ENCODE measurements around the gene ITPRID2.

Gene ITPRID2

DNA sequence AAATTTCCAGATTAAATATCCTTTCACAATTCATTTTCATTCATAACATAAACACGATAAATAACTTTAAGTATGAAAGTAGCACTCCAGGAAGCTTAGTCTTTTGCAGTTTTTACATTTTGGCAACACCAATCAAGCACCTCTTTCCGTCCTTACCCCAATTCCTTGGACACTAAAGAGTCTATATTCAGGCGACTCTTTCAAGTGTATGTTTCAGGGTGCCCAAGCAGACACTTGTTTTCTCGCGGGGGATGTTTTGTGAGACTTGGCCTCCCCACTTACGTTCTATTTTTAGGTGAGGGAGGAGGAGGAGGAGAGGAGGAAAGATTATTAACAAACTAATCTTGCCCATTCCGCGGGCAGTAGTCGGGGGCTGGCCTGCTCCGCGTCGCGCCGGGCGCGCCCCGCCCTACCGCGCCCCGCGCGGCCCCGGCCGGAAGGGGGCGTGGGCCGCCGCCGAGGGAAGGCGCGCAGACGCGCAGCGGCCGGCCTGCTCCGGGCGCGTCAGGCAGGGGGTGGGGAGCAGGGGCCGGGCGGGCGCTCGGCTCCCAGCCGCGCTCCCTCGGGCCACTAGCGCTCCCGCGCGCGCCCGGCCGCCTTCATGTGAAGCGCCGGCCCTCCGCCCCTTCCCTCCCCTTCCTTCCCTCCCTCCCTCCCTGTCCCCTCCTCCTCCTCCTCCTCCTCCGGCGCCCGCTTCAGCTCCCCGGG is at the start of gene ITPRID2:
ITPRID2 (plus strand) TSS at position 473 of the 708 bp plus-strand sequence. CDS start 337 bp downstream, outside the sequence.
- DNase-seq (ENCODE audit: low spot score), result peak; percentile 92

DNA sequence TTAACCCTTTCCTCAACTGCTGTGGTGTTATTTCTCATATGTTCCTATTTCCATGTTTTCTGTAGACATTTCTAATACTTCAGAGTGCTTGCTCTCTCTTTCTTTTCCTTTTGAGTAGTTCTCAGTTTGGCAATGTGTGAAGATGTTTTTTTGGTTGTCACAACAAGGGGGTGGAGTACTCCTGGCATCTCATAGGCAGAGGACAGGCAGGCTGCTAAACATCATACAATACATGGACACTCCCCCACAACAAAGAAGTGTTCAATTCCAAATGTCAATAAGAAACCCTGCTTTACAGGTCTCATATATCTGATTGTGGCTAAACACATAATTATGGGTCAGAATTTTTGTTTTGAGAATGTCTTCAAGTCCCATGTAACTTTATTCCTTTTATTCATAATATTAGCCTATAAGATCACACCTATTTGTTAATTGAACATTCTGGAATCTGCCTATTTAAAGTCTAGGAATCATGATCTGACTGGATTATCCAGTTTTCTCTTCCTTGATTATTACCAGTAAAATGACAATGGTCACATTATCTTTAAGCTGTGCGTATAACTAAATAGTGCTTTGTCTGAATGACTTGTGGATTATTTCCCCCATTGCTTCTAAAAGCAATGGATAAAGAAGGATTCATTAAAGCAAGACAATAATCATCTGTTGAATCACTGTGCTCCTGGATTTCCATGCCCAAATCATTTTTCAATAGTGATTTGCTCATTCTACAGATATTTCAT is 46.8 kb upstream of the ITPRID2 start:
- no peak for DNase-seq (ENCODE audit: low spot score)

DNA sequence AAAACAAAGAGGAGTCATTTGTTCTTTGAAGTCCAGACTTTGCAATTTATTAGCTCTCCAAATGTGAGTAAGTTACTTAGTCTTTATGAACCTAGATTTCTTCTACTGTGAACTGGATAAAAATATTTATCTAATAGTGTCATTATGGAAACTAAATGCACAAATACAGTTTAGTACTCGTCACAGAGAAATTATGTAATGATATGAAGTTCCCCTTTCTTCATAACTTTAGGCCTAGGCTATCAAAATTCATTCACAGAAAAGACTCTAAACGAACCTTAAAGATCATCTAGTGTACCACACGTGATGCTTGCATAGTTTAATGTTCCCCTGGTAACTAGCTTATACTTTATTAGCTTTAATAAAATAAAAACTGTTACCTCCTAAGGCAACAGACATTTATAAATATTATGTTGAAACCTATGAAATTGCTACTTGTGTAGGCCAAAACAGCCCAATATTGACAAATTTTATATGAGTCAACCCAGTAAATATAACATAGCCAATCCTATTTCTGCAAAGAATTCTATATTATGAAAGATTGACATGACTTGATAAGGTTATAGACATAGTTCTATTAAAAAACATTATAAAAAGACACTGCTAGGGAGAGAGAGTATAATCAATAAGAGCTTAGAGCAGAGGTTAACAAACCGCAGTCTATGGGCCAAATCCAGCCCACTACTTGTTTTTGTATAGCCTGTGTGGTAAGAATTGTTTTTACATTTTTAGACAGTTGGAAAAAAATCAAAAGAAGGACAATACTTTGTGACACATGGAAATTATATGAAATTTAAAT is 44.9 kb upstream of the ITPRID2 start:
- DNase-seq (ENCODE audit: low spot score), result no peak

DNA sequence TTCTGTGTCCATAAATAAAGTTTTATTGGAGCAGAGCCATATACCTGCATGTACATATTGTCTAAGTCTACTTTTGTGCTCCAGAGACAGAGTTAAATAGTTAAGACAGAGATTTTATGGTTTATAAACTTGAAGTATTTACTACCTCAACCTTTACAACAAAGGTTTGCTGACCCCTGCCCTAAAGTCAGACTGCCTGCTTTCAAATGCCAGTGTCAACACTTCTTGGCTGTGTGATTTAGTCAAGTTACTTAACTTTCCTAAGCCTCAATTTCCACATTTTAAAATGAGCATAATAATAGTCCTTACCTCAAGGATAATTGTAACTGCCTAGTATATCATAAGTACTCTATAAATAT is 44.4 kb upstream of the ITPRID2 start:
- no peak for DNase-seq (ENCODE audit: low spot score)

DNA sequence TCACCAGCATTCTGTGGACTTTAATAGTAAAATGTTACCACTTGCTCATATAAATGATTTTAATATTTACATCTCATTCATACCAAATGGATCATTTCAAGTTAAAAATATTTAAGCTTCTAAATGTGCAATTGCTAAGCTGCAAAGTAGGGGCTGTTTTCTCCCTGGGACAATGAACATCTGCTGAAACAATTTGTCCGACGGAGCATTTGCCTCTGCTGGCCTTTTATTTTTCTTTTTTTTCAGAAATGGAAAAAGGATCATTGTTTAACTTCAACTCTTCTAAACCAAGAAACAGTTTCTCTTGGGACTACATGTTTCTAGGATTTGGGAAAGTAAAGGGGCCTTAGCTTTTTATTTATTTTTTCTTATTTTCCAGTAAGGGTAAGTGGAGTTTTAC is 43.8 kb upstream of the ITPRID2 start:
- no peak for DNase-seq (ENCODE audit: low spot score)

DNA sequence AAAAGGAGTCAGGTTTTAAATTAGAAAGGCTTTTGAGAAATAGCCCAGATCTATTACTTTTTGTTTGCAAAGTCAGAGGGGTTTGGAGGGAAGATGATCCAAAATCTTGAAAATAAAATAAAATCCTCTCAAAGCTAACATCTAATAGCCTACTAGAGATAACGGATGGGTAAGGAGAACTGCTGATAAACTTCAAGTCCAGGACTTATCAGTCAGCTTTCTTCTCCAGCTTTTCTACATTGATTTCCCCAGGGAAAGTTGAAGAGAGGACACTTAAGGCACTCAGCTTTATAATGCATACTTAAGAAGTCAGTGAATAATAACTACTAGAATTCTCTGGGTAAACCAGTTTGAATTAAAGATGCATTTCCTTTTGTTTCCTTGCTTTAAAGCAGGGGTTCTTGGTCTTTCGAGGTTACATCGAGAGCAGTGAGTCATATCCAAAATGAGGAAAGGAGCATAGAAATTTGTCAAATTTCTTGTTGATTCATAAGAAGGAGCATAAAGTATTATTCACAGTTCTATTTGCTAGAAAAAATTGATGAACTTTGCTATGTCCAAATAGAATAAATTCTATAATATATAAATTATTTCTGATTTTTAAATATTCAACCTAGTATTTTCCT is 43.2 kb upstream of the ITPRID2 start:
- DNase-seq (ENCODE audit: low spot score), result no peak

DNA sequence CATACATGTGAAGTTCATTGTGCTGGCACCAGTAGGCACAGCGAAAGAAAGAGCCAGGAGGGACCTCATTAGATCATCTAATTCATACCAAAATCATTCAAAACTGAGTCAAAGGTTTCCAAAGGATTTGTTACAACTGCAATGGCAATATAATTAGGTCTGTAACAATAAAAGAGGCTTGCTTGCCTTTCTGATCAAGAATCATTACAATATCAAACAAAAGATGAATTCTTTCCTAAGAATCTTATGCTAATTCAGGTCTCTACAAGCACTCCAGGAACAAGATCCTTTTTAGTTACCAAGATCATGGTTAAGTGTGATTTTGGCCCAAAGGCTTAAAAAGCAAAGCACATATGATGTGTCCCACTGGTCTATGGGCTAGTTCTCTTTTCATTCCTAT is 41.9 kb upstream of the ITPRID2 start:
- DNase-seq (ENCODE audit: low spot score), result no peak

DNA sequence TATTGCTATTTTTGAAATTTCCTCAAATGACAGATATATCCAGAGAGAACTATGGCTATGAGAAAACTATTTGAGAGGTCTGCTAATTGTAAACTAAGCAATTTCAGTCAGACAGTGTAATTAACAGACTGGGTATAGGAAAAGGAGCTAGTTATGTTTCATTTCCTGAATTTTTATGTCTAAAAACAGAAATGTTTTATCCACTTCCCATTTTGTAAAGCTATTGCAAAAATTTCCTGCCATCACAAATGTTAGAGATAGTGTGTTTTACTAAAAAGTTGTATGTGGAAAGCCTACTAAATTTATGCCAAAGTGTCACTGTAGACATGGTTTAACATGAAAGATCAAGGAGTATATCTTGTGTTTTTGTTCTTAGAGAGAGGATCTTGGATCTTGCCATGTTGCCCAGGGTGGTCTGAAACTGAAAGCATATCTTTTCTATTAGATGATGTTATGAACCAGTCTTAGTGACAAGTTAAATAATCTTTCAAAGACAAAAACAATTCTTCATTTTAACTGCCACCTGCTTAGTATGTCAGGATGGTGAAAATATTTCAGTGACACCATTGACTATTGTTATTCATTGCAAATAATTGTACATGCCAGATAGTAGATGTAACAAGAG is 40.5 kb upstream of the ITPRID2 start:
- DNase-seq (ENCODE audit: low spot score), result no peak

DNA sequence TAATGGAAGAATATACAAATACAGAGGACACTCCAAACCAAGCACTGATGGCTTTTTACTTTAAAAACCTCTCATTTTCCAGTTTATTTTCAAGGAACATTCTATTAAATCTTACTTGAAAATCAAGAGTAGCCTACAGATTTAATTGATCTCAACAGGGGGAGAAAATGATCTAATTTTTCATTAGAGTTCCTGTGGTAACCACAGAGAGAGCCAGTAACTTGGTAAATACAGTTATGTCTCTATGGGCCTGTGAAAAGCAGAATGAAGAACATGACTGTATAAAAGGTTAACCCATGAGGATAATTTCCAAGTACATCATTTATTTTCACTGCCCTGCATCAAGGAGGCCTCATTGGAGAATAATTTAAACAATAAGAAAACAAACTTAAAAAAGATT is 39.8 kb upstream of the ITPRID2 start:
- no peak for DNase-seq (ENCODE audit: low spot score)

DNA sequence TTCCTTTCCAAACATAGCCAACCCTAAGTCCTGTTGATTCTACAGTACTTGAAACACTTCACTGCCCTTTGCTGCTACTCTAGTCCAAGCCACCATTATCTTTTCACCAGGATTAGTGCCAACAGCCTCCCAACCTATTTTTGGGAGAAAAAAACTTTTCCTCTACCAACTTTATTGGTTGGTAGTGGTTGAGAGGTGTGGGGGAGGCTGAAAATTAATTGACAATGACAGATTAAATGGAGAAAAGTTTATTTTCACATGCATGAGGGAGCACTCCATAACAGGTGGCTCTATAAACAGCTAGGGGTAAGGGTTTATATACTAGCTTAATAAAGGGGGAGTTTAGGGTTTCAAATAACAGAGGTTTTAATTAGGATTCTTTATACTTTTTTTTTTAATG is 37.8 kb upstream of the ITPRID2 start:
- no peak for DNase-seq (ENCODE audit: low spot score)

DNA sequence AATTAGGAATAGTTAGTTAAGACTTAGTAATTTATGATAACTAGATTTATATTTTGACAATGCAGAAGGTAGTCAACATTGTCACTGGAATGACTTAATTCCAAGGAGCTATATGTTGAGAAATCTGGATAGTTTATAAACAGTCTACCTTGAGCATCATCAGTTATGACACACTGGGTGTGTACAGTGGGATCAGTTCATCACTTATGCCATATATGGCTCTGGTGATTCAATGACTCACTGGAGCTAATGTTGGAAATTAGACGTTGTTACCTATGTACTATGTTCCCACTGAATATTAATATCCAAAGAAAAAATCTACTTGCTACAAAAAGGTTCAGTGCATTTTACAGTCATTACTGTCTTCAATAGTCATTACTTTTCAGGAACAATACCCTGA is 34.0 kb upstream of the ITPRID2 start:
- DNase-seq (ENCODE audit: low spot score), result no peak

DNA sequence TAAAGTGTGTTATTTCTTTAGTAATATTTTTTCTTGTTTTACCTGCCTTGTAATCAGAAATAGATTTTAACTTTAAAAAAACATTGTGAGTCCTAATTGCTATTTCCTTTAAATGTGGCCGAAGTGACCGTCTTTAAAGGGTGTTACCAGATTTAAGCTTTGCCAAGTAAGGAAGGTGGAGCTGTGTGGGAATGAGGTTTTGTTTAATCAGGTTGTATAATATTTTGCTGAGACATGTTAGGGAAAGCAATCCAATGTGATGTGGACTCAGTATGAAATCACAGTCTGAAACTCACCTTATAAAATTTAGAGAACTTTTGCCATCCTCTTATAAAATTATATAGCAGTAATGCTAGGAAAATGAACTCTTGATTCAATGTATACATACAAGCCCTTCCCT is 32.9 kb upstream of the ITPRID2 start:
- DNase-seq (ENCODE audit: low spot score), result no peak

DNA sequence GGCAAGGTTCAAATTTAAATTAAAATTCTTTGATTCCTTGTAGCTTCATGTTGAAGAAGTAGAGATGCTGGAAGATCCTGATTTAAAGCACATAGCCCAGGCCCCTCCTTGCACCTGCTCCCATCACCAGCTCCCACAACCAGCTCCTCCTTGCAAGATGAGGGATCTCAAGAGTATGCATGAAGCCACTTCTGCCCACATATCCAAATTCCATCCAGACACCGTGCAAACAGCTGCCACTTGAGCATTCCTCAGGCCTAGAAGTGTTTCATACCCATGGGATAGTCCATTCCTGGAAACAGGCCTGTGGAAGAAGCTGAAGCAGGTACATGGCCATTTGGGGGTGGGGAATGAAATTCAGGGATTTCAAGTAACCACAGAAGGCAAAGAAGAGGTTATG is 32.4 kb upstream of the ITPRID2 start:
- DNase-seq (ENCODE audit: low spot score), result no peak

DNA sequence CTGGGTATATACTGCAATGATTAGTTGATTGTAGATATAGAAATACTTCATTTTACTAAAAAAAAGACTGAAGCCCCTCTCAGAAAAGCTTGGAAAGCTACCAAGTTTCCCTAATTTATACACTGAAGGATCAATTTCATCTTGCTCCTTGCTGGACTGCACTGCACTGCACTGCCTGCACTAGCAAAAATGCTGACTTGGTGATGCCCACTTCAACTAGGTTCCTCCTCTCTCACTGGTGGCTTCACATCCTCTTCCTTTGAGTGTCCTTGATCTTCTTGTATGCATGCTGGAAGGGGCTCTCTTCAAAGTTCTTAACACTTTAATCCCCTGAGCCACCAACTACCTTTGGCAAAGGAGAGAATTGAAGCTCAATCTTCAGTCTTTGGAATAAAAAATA is 31.7 kb upstream of the ITPRID2 start:
- DNase-seq (ENCODE audit: low spot score), result no peak

DNA sequence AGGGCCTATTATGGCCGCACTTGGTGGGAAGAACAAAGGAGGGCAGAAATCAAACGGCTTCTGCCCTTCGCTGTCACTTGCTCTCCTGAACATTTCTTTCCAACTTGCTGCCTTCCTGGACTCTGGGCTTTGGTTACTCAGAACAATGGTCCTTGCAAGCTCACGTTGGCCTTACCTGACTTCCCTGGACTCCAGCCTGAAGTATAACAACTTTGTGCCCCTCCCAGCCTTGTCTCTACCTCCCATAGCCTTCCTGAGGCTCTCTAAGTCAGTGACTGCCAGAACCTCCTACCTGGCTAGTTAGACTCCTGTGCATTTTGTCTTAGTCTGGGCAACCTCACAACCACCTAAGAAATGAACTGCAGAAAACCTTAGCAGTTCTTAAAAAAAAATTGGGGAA is 30.2 kb upstream of the ITPRID2 start:
- no peak for DNase-seq (ENCODE audit: low spot score)

DNA sequence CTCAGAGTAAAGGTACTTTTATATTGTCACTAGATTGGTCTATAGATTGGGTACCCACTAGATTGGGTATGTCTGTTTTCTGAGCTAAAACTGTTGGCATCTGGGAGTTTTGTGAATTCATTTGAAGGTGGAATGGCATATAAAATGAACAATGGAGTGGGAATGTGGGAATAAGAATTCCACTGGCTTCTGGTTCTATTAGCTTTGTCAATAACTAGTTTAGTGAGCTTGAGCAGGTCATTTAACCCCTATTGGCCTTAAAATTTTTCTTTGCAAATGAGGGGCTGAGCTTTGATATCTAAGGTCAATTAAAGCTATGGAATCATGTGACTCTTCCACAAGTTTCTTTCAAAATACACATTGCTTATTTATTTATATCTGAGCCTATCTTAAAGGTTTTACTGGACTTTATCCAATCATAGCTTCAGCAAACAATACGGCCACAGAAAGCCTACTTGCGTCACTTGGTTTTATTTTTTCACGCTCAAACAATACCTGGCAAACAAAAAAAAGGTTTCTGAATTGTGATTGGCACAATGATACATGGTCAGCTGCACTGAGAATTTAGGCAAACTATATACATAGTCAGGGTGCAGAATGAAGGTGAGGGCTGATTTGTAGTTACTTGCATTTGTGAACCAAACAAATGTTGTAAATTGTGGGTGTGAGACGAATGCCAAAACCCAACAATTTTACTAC is 28.8 kb upstream of the ITPRID2 start:
- no peak for DNase-seq (ENCODE audit: low spot score)

DNA sequence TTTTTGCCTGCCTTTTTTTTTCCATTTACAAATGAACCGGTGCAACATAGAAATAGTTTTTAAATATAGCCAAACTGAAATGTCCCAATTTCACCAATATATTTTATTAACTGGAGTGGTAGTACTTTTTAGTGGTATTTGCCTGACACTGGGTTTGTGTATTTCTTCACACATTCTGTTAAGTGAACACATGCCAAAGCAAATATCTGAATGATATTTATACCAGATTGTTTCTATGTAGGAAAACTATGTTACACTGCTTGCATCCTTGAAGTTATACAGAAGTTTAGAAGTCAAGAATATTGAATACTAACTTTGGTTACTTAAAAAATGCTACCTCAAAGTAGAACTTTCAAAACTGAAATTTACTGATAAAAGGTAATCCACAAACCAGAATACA is 19.4 kb upstream of the ITPRID2 start:
- DNase-seq (ENCODE audit: low spot score), result no peak

DNA sequence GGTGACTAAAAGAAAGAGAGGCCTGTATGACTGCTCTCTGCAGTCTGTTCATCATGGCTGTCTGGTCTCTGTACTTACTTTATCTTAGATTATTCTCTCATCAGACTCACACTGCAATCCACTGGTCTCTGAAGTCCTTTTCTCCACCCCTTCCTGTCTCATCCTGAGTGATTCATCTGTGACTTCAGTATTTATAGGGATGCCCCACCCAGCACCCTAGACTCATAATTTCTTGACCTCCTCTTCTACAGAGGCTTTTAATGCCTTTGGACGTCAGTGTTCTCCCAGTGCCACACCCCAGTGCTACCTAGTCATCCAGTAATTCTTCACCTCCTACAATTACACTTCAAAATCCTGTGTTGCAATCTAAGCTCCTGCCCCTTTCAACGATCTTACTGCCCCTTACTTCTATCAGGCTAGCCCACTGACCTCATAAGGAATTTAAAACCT is 14.9 kb upstream of the ITPRID2 start:
- DNase-seq (ENCODE audit: low spot score), result no peak

DNA sequence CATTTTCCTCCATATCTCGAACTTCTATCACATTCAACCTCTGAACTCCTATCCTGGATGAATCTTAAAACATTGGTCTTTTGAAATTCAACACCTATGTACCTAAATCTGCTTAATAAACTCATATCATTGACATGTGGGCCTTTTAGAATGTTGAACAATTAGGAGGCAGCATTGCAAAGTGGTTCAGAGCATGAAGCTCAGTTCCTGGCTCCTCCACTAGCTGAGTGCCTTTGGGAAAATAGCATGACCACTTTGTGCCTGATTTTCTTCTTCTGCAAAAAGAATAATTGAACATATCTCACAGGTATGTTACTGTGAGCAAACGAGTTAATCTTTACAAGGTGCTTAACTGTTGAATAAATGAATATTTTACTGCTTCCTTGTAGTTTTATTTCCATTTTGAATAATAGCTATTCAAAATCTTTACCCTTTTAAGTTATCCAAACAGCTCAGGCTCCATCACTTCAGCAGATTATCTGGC is 14.3 kb upstream of the ITPRID2 start:
- DNase-seq (ENCODE audit: low spot score), result no peak

DNA sequence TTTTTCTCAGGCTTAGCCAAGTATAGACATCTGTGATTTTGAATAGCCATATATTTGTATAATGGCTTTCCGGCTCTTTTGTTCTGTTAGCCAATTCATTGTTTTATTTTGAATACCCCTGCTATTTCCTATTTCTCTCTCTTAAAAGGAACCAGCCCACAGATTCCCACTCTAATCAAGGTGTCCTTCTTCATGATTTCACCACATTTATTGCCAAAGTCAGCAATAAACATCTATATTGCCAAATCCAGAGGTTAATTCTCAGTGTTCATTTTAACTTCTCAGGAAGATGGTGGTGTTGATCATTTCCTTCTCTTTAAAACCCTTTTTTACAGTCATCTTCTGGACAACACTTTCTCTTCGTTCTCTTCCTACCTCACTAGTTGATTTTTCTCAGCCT is 13.1 kb upstream of the ITPRID2 start:
- no peak for DNase-seq (ENCODE audit: low spot score)

DNA sequence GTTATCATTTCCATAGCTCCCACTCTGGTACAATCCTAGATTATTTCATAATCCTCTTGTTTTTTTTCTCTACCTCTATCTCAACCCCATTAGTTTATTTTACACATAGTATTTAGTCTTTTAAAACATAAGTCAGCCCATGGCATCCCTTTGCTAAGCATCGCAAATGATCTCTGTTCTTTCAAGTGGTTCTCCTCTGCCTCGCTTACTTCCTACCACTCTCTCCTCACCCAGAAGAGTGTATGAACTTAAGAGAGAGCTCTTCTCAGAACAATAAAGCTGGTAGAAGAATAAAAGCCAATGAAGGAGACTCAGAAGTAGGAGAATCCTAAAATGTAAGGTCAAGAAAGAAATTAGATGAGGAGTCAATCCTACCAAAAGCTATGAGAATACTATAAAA is 12.2 kb upstream of the ITPRID2 start:
- no peak for DNase-seq (ENCODE audit: low spot score)
